HUES48 (cell line): ENCODE measurements around the gene RERE.

ENCODE experiments used
- H3K27ac ChIP-seq: one replicate; pipeline ENCODE4 v1.7.0; 2013; ENCODE audit warnings: low read depth, low read length, inconsistent platforms
- H3K27me3 ChIP-seq: 2 replicates; pipeline ENCODE4 v1.6.1; 2013; ENCODE audit warnings: mild to moderate bottlenecking, low read length; ENCODE audit not compliant: control insufficient read depth, insufficient read depth
- H3K36me3 ChIP-seq: 2 replicates; pipeline ENCODE4 v1.6.1; 2013; ENCODE audit warnings: low read length; ENCODE audit not compliant: control insufficient read depth, insufficient read depth
- H3K4me1 ChIP-seq: 2 replicates; pipeline ENCODE4 v1.6.1; 2013; ENCODE audit warnings: mild to moderate bottlenecking, low read length; ENCODE audit not compliant: control insufficient read depth, insufficient read depth
- H3K4me3 ChIP-seq: 2 replicates; pipeline ENCODE4 v1.5.1; 2013; ENCODE audit warnings: mild to moderate bottlenecking, low read depth, low read length
- H3K9ac ChIP-seq: 2 replicates; pipeline ENCODE4 v1.6.1; 2013; ENCODE audit warnings: mild to moderate bottlenecking, low read depth, low read length, moderate library complexity
- H3K9me3 ChIP-seq: 2 replicates; pipeline ENCODE4 v1.6.1; 2013; ENCODE audit warnings: low read length; ENCODE audit not compliant: control insufficient read depth, insufficient read depth

RERE gene

GRCh38 chr1:8678673-8679394, 138.6 kb downstream of the RERE start:
- Histone ChIP-seq H3K9ac (no peak overlapping the region), H3K9me3 (no peaks in the 10 kb centered on the region), H3K36me3 (no peaks in the 10 kb centered on the region), H3K27me3 (no peaks in the 10 kb centered on the region), H3K4me3 (no peak overlapping the region), H3K4me1 (peaks cover 55% of the 10 kb centered on the region), H3K27ac (no peak overlapping the region)

GRCh38 chr1:8677782-8678181, 139.7 kb downstream of the RERE start:
- no peaks in the 10 kb centered on the region for H3K27me3 ChIP-seq
- H3K4me1 ChIP-seq = peaks cover 45% of the 10 kb centered on the region
- H3K4me3 ChIP-seq = no peak overlapping the region
- no peaks in the 10 kb centered on the region for H3K36me3 ChIP-seq
- no peak overlapping the region for H3K27ac ChIP-seq
- no peak overlapping the region for H3K9ac ChIP-seq
- no peaks in the 10 kb centered on the region for H3K9me3 ChIP-seq

GRCh38 chr1:8676813-8677212, 140.6 kb downstream of the RERE start:
- Histone ChIP-seq H3K4me3 (no peak overlapping the region), H3K9me3 (no peaks in the 10 kb centered on the region), H3K27me3 (no peaks in the 10 kb centered on the region), H3K4me1 (peaks cover 36% of the 10 kb centered on the region), H3K9ac (no peak overlapping the region), H3K36me3 (no peaks in the 10 kb centered on the region), H3K27ac (no peak overlapping the region)

GRCh38 chr1:8676072-8676471, 141.4 kb downstream of the RERE start:
- no peak overlapping the region for H3K27ac ChIP-seq
- H3K27me3 ChIP-seq = no peaks in the 10 kb centered on the region
- no peak overlapping the region for H3K9ac ChIP-seq
- no peaks in the 10 kb centered on the region for H3K36me3 ChIP-seq
- no peaks in the 10 kb centered on the region for H3K9me3 ChIP-seq
- H3K4me1 ChIP-seq = peaks cover 36% of the 10 kb centered on the region
- no peak overlapping the region for H3K4me3 ChIP-seq

- Histone ChIP-seq H3K27me3 (no peaks in the 10 kb centered on the region), H3K27ac (no peak overlapping the region), H3K36me3 (no peaks in the 10 kb centered on the region), H3K9ac (no peak overlapping the region), H3K9me3 (no peaks in the 10 kb centered on the region), H3K4me3 (no peak overlapping the region), H3K4me1 (peaks cover 35% of the 10 kb centered on the region)
Measured at GRCh38 chr1:8674912-8675311, 142.5 kb downstream of the RERE start.

- H3K27ac ChIP-seq = no peak overlapping the region
- no peaks in the 10 kb centered on the region for H3K9me3 ChIP-seq
- H3K4me1 ChIP-seq = peaks cover 31% of the 10 kb centered on the region
- no peaks in the 10 kb centered on the region for H3K36me3 ChIP-seq
- H3K27me3 ChIP-seq = no peaks in the 10 kb centered on the region
- no peak overlapping the region for H3K4me3 ChIP-seq
- no peak overlapping the region for H3K9ac ChIP-seq
Measured at GRCh38 chr1:8674481-8674880, 143.0 kb downstream of the RERE start.

GRCh38 chr1:8671306-8671917, 146.0 kb downstream of the RERE start:
- Histone ChIP-seq H3K36me3 (no peaks in the 10 kb centered on the region), H3K27ac (peak overlapping the region; percentile 43), H3K27me3 (no peaks in the 10 kb centered on the region), H3K9me3 (no peaks in the 10 kb centered on the region), H3K9ac (no peak overlapping the region), H3K4me1 (peaks cover 37% of the 10 kb centered on the region), H3K4me3 (no peak overlapping the region)

GRCh38 chr1:8670371-8670818, 147.0 kb downstream of the RERE start:
- Histone ChIP-seq H3K4me1 (peaks cover 47% of the 10 kb centered on the region), H3K27ac (peak overlapping the region; percentile 43), H3K36me3 (no peaks in the 10 kb centered on the region), H3K27me3 (no peaks in the 10 kb centered on the region), H3K9me3 (no peaks in the 10 kb centered on the region), H3K4me3 (no peak overlapping the region), H3K9ac (no peak overlapping the region)

- H3K27ac ChIP-seq = no peak overlapping the region
- H3K27me3 ChIP-seq = no peaks in the 10 kb centered on the region
- peaks cover 48% of the 10 kb centered on the region for H3K4me1 ChIP-seq
- H3K9me3 ChIP-seq = no peaks in the 10 kb centered on the region
- no peaks in the 10 kb centered on the region for H3K36me3 ChIP-seq
- H3K9ac ChIP-seq = no peak overlapping the region
- no peak overlapping the region for H3K4me3 ChIP-seq
Measured at GRCh38 chr1:8669606-8670335, 147.7 kb downstream of the RERE start.

- Histone ChIP-seq H3K9ac (no peak overlapping the region), H3K4me1 (peaks cover 56% of the 10 kb centered on the region), H3K4me3 (no peak overlapping the region), H3K36me3 (no peaks in the 10 kb centered on the region), H3K9me3 (no peaks in the 10 kb centered on the region), H3K27ac (peak overlapping the region; percentile 6), H3K27me3 (no peaks in the 10 kb centered on the region)
Measured at GRCh38 chr1:8667869-8668594, 149.4 kb downstream of the RERE start.
